Inferior parietal cortex (tissue), 1 donor: ENCODE data around the gene MYO16.
A peak's percentile ranks its signal among the peaks of the same experiment; 100 is the strongest.
"Not testable (repeated sequence)": the region's sequence is repeated elsewhere in the genome, so short reads cannot be mapped to it uniquely, and the experiment has no call there.

ENCODE experiments used
- DNase-seq: peaks from one replicate; pipeline ENCODE4 v3.0.0-alpha.2; 2016; ENCODE audit errors: extremely low spot score

Gene MYO16

GRCh38 chr13:108895220-108895704, 265.9 kb downstream of the MYO16 start:
- peak; percentile 77 for DNase-seq

- DNase-seq = no peak
Observed at GRCh38 chr13:108897955-108898354, 268.5 kb downstream of the MYO16 start.

- no peak for DNase-seq
Observed at GRCh38 chr13:108902405-108903155, 273.2 kb downstream of the MYO16 start.

- DNase-seq = no peak
Observed at GRCh38 chr13:108903613-108904012, 274.2 kb downstream of the MYO16 start.

GRCh38 chr13:108911807-108912206, 282.4 kb downstream of the MYO16 start:
- DNase-seq = no peak

GRCh38 chr13:108913731-108914130, 284.3 kb downstream of the MYO16 start:
- DNase-seq = not testable (repeated sequence)

GRCh38 chr13:108915095-108915633, 285.8 kb downstream of the MYO16 start:
- peak; percentile 57 for DNase-seq

GRCh38 chr13:108915634-108916512, 286.5 kb downstream of the MYO16 start:
- DNase-seq = peak; percentile 45

- no peak for DNase-seq
Observed at GRCh38 chr13:108917581-108917980, 288.2 kb downstream of the MYO16 start.

GRCh38 chr13:108919036-108919907, 289.9 kb downstream of the MYO16 start:
- no peak for DNase-seq

GRCh38 chr13:108920137-108920536, 290.7 kb downstream of the MYO16 start:
- no peak for DNase-seq

- DNase-seq = no peak
Observed at GRCh38 chr13:108921238-108921637, 291.8 kb downstream of the MYO16 start.

- DNase-seq = no peak
Observed at GRCh38 chr13:108922108-108922507, 292.7 kb downstream of the MYO16 start.

GRCh38 chr13:108923386-108924047, 294.1 kb downstream of the MYO16 start:
- DNase-seq = no peak

GRCh38 chr13:108924134-108924533, 294.7 kb downstream of the MYO16 start:
- no peak for DNase-seq

GRCh38 chr13:108924541-108924940, 295.1 kb downstream of the MYO16 start:
- DNase-seq = no peak

- no peak for DNase-seq
Observed at GRCh38 chr13:108925070-108925469, 295.7 kb downstream of the MYO16 start.

- no peak for DNase-seq
Observed at GRCh38 chr13:108926862-108927261, 297.5 kb downstream of the MYO16 start.

- DNase-seq = no peak
Observed at GRCh38 chr13:108927615-108928014, 298.2 kb downstream of the MYO16 start.

GRCh38 chr13:108929532-108930206, 300.3 kb downstream of the MYO16 start:
- DNase-seq = no peak
